Activated T-helper 1 cell treated with anti-CD3 and anti-CD28 coated beads, Interleukin-12 subunit alpha, Interleukin-12 subunit beta, Interleukin-2, Interleukin-4 antibody, amounts not matched to agents 30 ng/mL and 10 ng/mL and 1 ng/mL, durations not matched to agents 14 hours and 24 hours and 36 hours (primary cell): Measurements from ENCODE around the gene KRTAP10-5. TPM values are rescaled to one million over a fixed set of nuclear protein-coding genes. Genes with fewer than 3 reads are reported as not detected.
"Not testable (repeated sequence)": the region's sequence is repeated elsewhere in the genome, so short reads cannot be mapped to it uniquely, and the experiment has no call there.

Experiments
- DNase-seq: peaks from one replicate; pipeline ENCODE4 v3.0.0; 2021; ENCODE audit warnings: low spot score
- H3K27ac Mint-ChIP-seq: one replicate; pipeline ENCODE4 v1.8.0; 2021; ENCODE audit warnings: mild to moderate bottlenecking, mixed read lengths
- H3K27me3 Mint-ChIP-seq: one replicate; pipeline ENCODE4 v1.8.0; 2022; ENCODE audit warnings: mild to moderate bottlenecking, moderate library complexity, mixed read lengths; ENCODE audit not compliant: insufficient read depth
- H3K36me3 Mint-ChIP-seq: one replicate; pipeline ENCODE4 v1.8.0; 2021; ENCODE audit warnings: low read depth, mixed read lengths
- H3K4me1 Mint-ChIP-seq: one replicate; pipeline ENCODE4 v1.8.0; 2021; ENCODE audit warnings: low read depth, mixed read lengths
- H3K4me3 Mint-ChIP-seq: one replicate; pipeline ENCODE4 v1.8.0; 2021; ENCODE audit warnings: mild to moderate bottlenecking, moderate library complexity, mixed read lengths
- H3K9me3 Mint-ChIP-seq: one replicate; pipeline ENCODE4 v1.8.0; 2021; ENCODE audit warnings: mixed read lengths
- intact Hi-C: fragments of 100-400 bp; cut with micrococcal nuclease; formaldehyde crosslinking; loops from one replicate; pipeline ENCODE4 v1.15.1; 2024
- total RNA-seq: library from RNA; stranded (reverse); gene quantifications from 2 replicates; pipeline ENCODE4 v1.2.3, GENCODE V29; 2022

KRTAP10-5 gene
- total RNA-seq, 1 donor from 2014 or later, result not detected

DNA sequence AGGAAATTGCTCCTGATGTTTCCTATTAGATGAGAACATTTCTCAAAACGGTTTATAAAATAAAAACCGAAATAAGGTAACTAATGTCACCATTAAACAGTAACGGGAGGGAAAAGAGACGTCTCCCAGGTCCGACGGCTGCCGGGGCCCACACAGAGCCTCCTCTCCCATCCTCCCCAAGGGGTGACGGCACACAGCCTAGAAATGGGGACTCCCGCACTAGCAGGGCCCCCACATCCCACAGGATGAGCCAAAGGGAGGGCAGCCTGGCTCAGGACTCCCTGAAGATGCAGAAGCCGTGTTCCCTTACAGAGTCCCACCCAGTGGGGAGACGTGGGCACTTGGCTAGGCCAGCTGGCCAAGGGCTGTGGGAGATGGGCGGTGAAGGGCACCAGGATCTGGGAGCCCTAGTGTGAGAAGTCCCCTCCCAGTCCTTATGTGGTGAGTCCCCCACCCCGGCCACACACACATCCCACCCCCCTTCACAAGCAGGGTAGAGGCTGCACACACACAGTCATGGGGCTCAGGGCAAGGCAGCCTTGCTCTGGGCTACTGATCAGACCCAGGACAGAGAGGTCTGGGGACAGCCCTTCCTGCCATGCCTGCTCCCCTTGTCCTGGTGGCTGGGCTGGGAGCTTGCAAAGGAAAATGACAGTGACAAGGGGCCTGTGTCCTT is 25.1 kb downstream of the KRTAP10-5 start:
- intact Hi-C loops, result no loop called here
- Mint-ChIP-seq H3K4me1 (no peaks in the 10 kb centered on the region), H3K36me3 (peaks cover 3% of the 10 kb centered on the region), H3K27ac (no peak overlapping the region), H3K4me3 (no peak overlapping the region), H3K9me3 (peaks cover 1% of the 10 kb centered on the region), H3K27me3 (peaks cover 15% of the 10 kb centered on the region)
- DNase-seq, result no peak

GRCh38 chr21:44552681-44553080 is 27.7 kb downstream of the KRTAP10-5 start:
- no peak overlapping the region for H3K4me3 Mint-ChIP-seq
- H3K36me3 Mint-ChIP-seq, result peaks cover 1% of the 10 kb centered on the region
- H3K9me3 Mint-ChIP-seq, result peaks cover 2% of the 10 kb centered on the region
- H3K27me3 Mint-ChIP-seq, result peaks cover 3% of the 10 kb centered on the region
- no peak for DNase-seq
- intact Hi-C loops, result no loop called here
- no peak overlapping the region for H3K27ac Mint-ChIP-seq
- H3K4me1 Mint-ChIP-seq, result peaks cover 3% of the 10 kb centered on the region

- Mint-ChIP-seq H3K36me3 (peaks cover 6% of the 10 kb centered on the region), H3K4me3 (no peak overlapping the region), H3K27ac (no peak overlapping the region), H3K27me3 (peaks cover 3% of the 10 kb centered on the region), H3K4me1 (peaks cover 8% of the 10 kb centered on the region), H3K9me3 (peaks cover 7% of the 10 kb centered on the region)
- no peak for DNase-seq
- intact Hi-C loops, result no loop called here
These were observed 28.3 kb downstream of the KRTAP10-5 start for GRCh38 chr21:44552136-44552535.

DNA sequence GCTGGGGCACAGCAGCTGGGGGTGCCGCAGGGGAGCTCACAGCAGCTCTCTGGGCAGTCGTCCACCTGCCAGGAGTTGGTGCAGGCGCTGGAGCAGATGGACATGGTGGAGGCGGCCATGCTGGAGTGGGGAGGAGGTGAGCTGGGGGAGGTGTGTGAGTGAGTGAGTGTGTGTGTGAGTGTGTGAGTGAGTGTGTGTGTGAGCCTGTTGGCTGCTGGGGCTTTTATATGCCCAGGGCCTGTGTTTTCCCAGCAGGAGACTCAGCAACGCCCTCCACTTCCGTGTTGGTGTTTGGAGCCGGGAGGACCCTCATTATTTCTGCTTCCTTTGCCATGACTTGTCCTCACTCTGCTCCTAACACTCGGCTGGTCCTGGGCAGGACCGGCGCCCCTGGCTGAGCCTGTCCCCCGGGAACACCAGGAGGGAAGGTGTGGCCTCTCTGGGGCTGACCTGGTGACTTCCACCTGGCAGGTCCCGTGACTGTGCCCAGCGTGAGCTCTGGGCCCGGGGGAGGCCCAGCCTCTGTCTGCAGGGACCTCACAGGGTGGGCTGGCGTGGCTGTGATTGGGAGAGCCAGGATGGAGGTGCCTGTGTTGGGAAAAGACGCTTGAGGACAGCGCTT is 29.0 kb downstream of the KRTAP10-5 start, which contains the start of gene KRTAP10-2:
Gene KRTAP10-2 (minus strand): TSS at position 166 of the 622 bp plus-strand sequence. CDS start 47 bp downstream, at position 119.
- Mint-ChIP-seq H3K9me3 (peaks cover 14% of the 10 kb centered on the region), H3K4me3 (no peak within 1 kb of the TSS), H3K36me3 (peaks cover 10% of the 10 kb centered on the region), H3K27me3 (peaks cover 3% of the 10 kb centered on the region), H3K4me1 (peaks cover 11% of the 10 kb centered on the region), H3K27ac (no peak within 1 kb of the TSS)
- intact Hi-C loops, result no loop called here
- DNase-seq, result no peak

GRCh38 chr21:44550807-44551206 is 29.6 kb downstream of the KRTAP10-5 start:
- H3K36me3 Mint-ChIP-seq, result peaks cover 10% of the 10 kb centered on the region
- peaks cover 19% of the 10 kb centered on the region for H3K9me3 Mint-ChIP-seq
- DNase-seq, result no peak
- peaks cover 11% of the 10 kb centered on the region for H3K4me1 Mint-ChIP-seq
- H3K27ac Mint-ChIP-seq, result no peak overlapping the region
- peaks cover 3% of the 10 kb centered on the region for H3K27me3 Mint-ChIP-seq
- intact Hi-C loops, result no loop called here
- no peak overlapping the region for H3K4me3 Mint-ChIP-seq

DNA sequence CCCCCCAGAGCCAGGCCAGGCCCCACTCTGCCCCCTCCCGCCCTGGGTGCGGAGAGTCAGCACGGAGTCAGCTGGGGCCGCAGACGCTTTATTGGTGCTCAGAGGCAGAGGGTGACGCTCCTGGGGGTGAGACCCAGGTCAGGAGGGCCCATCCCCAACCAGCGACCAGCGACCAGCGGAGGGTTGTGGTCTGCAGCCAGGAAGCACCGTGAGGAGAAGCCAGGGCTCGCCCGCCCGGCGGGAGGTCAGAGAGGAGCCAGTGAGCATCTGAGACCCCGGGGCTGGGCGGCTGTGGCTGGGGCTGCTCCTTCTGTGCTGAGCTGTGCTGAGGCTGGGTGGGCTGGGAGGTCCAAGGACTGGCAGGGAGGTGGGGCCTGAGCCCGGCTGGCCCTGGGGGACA is 30.1 kb downstream of the KRTAP10-5 start:
- intact Hi-C loops, DNase-seq, H3K27me3 Mint-ChIP-seq, H3K4me3 Mint-ChIP-seq, H3K27ac Mint-ChIP-seq: not testable (repeated sequence)
- Mint-ChIP-seq H3K36me3 (peaks cover 10% of the 10 kb centered on the region), H3K9me3 (peaks cover 25% of the 10 kb centered on the region), H3K4me1 (peaks cover 11% of the 10 kb centered on the region)

DNA sequence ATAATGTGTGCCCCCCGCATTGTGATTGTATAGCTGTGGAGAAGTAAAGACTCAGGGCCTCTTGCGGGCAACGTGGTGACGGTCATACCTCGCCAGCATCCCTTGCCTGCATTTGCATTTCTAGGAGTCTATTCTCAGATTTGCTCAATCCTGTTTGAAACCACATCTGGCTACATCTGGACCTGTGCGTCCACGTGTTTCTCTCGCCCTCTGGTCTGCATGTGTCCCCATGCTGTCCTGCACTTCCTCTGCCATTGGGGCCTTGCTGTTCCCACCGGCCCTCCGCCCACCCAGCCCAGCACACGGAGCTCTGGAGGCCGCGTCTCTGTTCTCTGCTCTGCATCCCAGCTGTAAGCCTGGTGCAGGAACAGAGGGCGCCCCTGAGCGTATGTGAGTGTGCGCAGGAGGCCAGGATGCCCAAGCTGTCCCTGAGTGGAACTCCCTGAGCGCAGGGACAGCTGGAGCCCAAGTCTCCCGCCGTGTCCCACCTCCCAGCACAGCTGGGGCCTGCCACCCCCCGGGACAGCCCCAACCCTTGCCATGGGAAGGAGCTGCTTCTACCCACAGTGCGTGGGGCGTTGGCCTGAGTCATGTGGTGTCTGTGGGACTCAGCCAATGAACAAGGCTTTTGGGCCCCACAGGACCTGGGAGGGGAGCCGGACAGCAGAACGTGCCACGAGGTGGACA is 30.7 kb downstream of the KRTAP10-5 start:
- no peak overlapping the region for H3K27ac Mint-ChIP-seq
- DNase-seq, result no peak
- H3K4me1 Mint-ChIP-seq, result peaks cover 11% of the 10 kb centered on the region
- H3K36me3 Mint-ChIP-seq, result peaks cover 10% of the 10 kb centered on the region
- no peak overlapping the region for H3K4me3 Mint-ChIP-seq
- peaks cover 25% of the 10 kb centered on the region for H3K9me3 Mint-ChIP-seq
- intact Hi-C loops, result no loop called here
- H3K27me3 Mint-ChIP-seq, result no peaks in the 10 kb centered on the region

DNA sequence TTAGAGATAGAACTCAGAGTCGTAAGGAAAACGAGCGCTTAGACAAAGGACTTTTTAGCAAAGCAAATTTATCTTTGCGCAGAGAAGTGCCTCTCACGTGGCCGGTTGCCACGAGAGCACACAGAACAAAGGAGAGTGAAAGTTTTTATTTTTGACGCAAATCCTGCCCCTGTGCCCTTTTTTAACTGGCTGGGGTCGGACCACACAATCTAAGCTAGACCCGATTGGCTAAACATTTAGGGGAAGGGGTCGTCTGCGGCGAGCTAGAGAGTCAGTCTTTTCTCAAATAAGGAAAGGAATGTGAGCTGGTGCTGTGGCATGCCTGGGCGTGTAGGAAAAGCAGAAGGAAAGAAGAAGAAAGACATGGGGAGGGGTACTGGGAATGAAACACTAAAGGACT is 31.5 kb downstream of the KRTAP10-5 start:
- peaks cover 25% of the 10 kb centered on the region for H3K9me3 Mint-ChIP-seq
- H3K4me1 Mint-ChIP-seq, result peaks cover 11% of the 10 kb centered on the region
- no peak overlapping the region for H3K27ac Mint-ChIP-seq
- H3K4me3 Mint-ChIP-seq, result no peak overlapping the region
- intact Hi-C loops, result no loop called here
- no peak for DNase-seq
- H3K36me3 Mint-ChIP-seq, result peaks cover 10% of the 10 kb centered on the region
- no peaks in the 10 kb centered on the region for H3K27me3 Mint-ChIP-seq

GRCh38 chr21:44548381-44548780 is 32.0 kb downstream of the KRTAP10-5 start:
- intact Hi-C loops, result no loop called here
- H3K36me3 Mint-ChIP-seq, result peaks cover 10% of the 10 kb centered on the region
- H3K27me3 Mint-ChIP-seq, result no peaks in the 10 kb centered on the region
- peak overlapping the region; percentile 16 for H3K4me3 Mint-ChIP-seq
- no peak for DNase-seq
- peaks cover 25% of the 10 kb centered on the region for H3K9me3 Mint-ChIP-seq
- no peak overlapping the region for H3K27ac Mint-ChIP-seq
- peaks cover 11% of the 10 kb centered on the region for H3K4me1 Mint-ChIP-seq

- peak overlapping the region; percentile 70 for H3K27ac Mint-ChIP-seq
- H3K27me3 Mint-ChIP-seq, result no peaks in the 10 kb centered on the region
- DNase-seq, result no peak
- peak overlapping the region; percentile 61 for H3K4me3 Mint-ChIP-seq
- H3K4me1 Mint-ChIP-seq, result peaks cover 11% of the 10 kb centered on the region
- intact Hi-C loops, result no loop called here
- H3K36me3 Mint-ChIP-seq, result peaks cover 10% of the 10 kb centered on the region
- H3K9me3 Mint-ChIP-seq, result peaks cover 25% of the 10 kb centered on the region
These were observed 32.6 kb downstream of the KRTAP10-5 start for GRCh38 chr21:44547656-44548331.

DNA sequence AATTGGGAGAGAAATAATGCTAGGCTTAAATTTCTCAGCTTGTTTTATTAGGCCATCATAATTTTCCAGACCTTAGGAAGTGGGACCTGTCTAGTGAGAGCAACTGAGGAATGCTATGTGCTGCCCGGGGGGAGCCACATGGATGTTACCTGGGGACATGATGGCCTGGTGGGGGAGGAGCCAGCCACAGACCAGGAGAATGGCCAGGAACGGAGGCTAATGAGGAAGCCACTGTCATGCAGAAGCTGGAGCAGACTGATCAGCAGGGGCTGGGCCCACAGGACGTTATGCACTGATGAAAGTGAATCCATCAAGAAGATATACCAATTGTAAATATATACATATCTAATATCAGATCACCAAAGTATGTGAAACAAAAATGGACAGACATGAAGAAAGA is 35.8 kb downstream of the KRTAP10-5 start:
- intact Hi-C loops, result no loop called here
- Mint-ChIP-seq H3K27ac (no peak overlapping the region), H3K36me3 (peaks cover 10% of the 10 kb centered on the region), H3K4me3 (no peak overlapping the region), H3K9me3 (peaks cover 25% of the 10 kb centered on the region), H3K27me3 (peaks cover 2% of the 10 kb centered on the region), H3K4me1 (peaks cover 11% of the 10 kb centered on the region)
- no peak for DNase-seq

- Mint-ChIP-seq H3K4me1 (peaks cover 9% of the 10 kb centered on the region), H3K4me3 (no peak overlapping the region), H3K27me3 (peaks cover 5% of the 10 kb centered on the region), H3K9me3 (peaks cover 24% of the 10 kb centered on the region), H3K27ac (no peak overlapping the region), H3K36me3 (peaks cover 10% of the 10 kb centered on the region)
- intact Hi-C loops, result no loop called here
- no peak for DNase-seq
These were observed 37.7 kb downstream of the KRTAP10-5 start for GRCh38 chr21:44542716-44543115.
